Ectodermal cell (in vitro differentiated cells): ENCODE data around the gene PGM1.

Source experiments
- H3K27ac ChIP-seq: 2 replicates; pipeline ENCODE4 v1.7.0; 2013; ENCODE audit warnings: mild to moderate bottlenecking, low read depth, low read length; ENCODE audit not compliant: insufficient read depth, poor library complexity, severe bottlenecking
- H3K27me3 ChIP-seq: 2 replicates; pipeline ENCODE4 v1.7.0; 2013; ENCODE audit warnings: mild to moderate bottlenecking, low read length; ENCODE audit not compliant: insufficient read depth, control insufficient read depth, poor library complexity, severe bottlenecking
- H3K36me3 ChIP-seq: one replicate; pipeline ENCODE4 v1.7.0; 2013; ENCODE audit warnings: low read length; ENCODE audit not compliant: control insufficient read depth, insufficient read depth
- H3K4me1 ChIP-seq: one replicate; pipeline ENCODE4 v1.7.0; 2013; ENCODE audit warnings: low read length; ENCODE audit not compliant: control insufficient read depth, insufficient read depth
- H3K4me3 ChIP-seq: 2 replicates; pipeline ENCODE4 v1.7.0; 2013; ENCODE audit warnings: low read depth, low read length, control low read depth; ENCODE audit not compliant: insufficient read depth
- H3K9me3 ChIP-seq: 2 replicates; pipeline ENCODE4 v1.7.0; 2013; ENCODE audit warnings: mild to moderate bottlenecking, low read length, moderate library complexity; ENCODE audit not compliant: control insufficient read depth
- WGBS, 2 experiments: methylation state at CpG; one replicate each; pipeline ENCODE4 v1.1.7; 2013; ENCODE audit warnings: missing lambda C conversion rate in 2 of 2; 5-methylcytosine and 5-hydroxymethylcytosine counted together

The PGM1 gene

GRCh38 chr1:63617450-63617849 lies 24.2 kb downstream of the PGM1 start:
- H3K27ac ChIP-seq, result no peak overlapping the region
- 93 to 94% methylated on average over 5 of the region's 6 CpGs for WGBS, 2 experiments
- no peaks in the 10 kb centered on the region for H3K9me3 ChIP-seq
- H3K4me1 ChIP-seq, result peaks cover 11% of the 10 kb centered on the region
- no peak overlapping the region for H3K4me3 ChIP-seq
- no peaks in the 10 kb centered on the region for H3K36me3 ChIP-seq
- no peaks in the 10 kb centered on the region for H3K27me3 ChIP-seq

DNA sequence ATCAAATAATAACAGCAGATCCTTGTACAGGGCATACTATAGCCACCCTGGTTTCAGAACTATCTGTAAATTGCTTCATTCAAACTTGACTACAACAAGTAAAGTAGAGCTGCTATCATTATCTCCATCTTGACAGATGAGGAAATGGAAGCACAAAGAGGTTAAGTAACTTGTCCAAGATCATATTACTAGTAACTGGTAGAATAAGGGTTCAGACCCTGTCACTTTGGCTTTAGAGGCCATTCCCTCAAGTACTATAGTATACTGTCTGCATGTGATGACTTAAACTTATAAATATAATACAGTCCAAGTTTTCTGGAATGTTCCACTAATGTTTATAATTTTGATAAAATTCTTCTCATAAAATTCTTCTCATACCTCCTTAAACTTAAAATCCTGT lies 24.8 kb downstream of the PGM1 start:
- Histone ChIP-seq H3K27me3 (no peaks in the 10 kb centered on the region), H3K36me3 (no peaks in the 10 kb centered on the region), H3K27ac (no peak overlapping the region), H3K4me1 (peaks cover 9% of the 10 kb centered on the region), H3K9me3 (no peaks in the 10 kb centered on the region), H3K4me3 (no peak overlapping the region)

DNA sequence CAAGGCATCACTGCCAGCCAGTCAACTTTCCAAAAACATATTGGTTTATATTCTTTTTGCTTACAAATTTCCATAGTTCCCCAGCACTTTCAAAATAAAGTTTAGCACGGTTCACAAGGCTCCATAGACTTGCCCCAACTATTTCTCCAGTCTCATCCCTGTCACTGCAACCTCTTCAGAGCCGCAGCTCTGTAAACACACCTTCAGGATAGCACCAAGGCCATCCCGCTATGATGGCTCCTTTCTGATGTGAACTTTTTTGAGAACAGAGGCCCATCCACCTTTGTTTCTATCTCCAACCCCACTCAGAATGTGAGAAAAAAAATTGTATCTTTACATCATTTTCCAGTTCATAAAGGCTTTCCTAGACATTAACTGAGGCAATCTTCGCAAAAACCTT lies 26.3 kb downstream of the PGM1 start:
- Histone ChIP-seq H3K9me3 (no peaks in the 10 kb centered on the region), H3K36me3 (no peaks in the 10 kb centered on the region), H3K27me3 (no peaks in the 10 kb centered on the region), H3K4me1 (peaks cover 15% of the 10 kb centered on the region), H3K27ac (no peak overlapping the region), H3K4me3 (no peak overlapping the region)
- 93 to 96% methylated on average over 4 of the region's 4 CpGs for WGBS, 2 experiments

- Histone ChIP-seq H3K4me1 (peaks cover 15% of the 10 kb centered on the region), H3K36me3 (no peaks in the 10 kb centered on the region), H3K4me3 (no peak overlapping the region), H3K27ac (no peak overlapping the region), H3K27me3 (no peaks in the 10 kb centered on the region), H3K9me3 (no peaks in the 10 kb centered on the region)
- WGBS, 2 experiments, result 96% methylated on average over 5 of the region's 5 CpGs
Measured at GRCh38 chr1:63620671-63621070, 27.5 kb downstream of the PGM1 start.

GRCh38 chr1:63621075-63621474 lies 27.9 kb downstream of the PGM1 start:
- H3K9me3 ChIP-seq, result no peaks in the 10 kb centered on the region
- H3K27ac ChIP-seq, result no peak overlapping the region
- no peak overlapping the region for H3K4me3 ChIP-seq
- no peaks in the 10 kb centered on the region for H3K27me3 ChIP-seq
- WGBS, 2 experiments, result 95 to 99% methylated on average over 3 of the region's 3 CpGs
- H3K4me1 ChIP-seq, result peaks cover 15% of the 10 kb centered on the region
- H3K36me3 ChIP-seq, result no peaks in the 10 kb centered on the region

GRCh38 chr1:63621698-63622097 lies 28.5 kb downstream of the PGM1 start:
- peaks cover 15% of the 10 kb centered on the region for H3K4me1 ChIP-seq

GRCh38 chr1:63622849-63623566 lies 29.8 kb downstream of the PGM1 start:
- 80 to 85% methylated on average over 7 of the region's 7 CpGs for WGBS, 2 experiments
- peaks cover 15% of the 10 kb centered on the region for H3K4me1 ChIP-seq
- no peak overlapping the region for H3K27ac ChIP-seq

More at GRCh38 chr1:63621698-63622097, 28.5 kb downstream of the PGM1 start:
- no peak overlapping the region for H3K27ac ChIP-seq
- H3K9me3 ChIP-seq, result no peaks in the 10 kb centered on the region
- H3K36me3 ChIP-seq, result no peaks in the 10 kb centered on the region
- 95% methylated on average over 6 of the region's 6 CpGs for WGBS, 2 experiments
- no peak overlapping the region for H3K4me3 ChIP-seq
- H3K27me3 ChIP-seq, result no peaks in the 10 kb centered on the region

DNA sequence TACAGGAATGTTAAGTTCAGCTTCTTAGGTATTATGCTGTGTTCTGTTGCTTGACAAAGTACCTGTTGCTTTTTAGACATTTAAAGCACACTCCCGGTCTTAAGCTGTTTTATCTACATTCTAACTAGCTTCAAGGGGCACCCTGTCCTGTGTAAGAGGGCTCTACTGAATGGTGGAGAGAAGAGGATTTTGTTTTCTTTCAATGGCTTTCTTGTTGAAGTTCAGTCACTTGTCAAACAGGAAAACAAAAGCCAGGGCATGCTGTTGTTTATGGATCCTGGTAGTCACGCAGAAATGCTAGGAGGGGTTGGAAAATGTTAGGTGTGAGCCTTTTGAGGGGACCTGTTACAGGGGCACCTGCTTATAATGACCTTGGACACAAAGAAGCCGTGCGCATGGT lies 30.7 kb downstream of the PGM1 start:
- WGBS, 2 experiments, result 67 to 78% methylated on average over 3 to 4 of the region's 4 CpGs
- no peaks in the 10 kb centered on the region for H3K36me3 ChIP-seq
- H3K4me1 ChIP-seq, result peaks cover 15% of the 10 kb centered on the region
- no peaks in the 10 kb centered on the region for H3K27me3 ChIP-seq
- H3K27ac ChIP-seq, result no peak overlapping the region
- no peaks in the 10 kb centered on the region for H3K9me3 ChIP-seq
- H3K4me3 ChIP-seq, result no peak overlapping the region

More at GRCh38 chr1:63622849-63623566, 29.8 kb downstream of the PGM1 start:
- Histone ChIP-seq H3K36me3 (no peaks in the 10 kb centered on the region), H3K4me3 (no peak overlapping the region), H3K27me3 (no peaks in the 10 kb centered on the region), H3K9me3 (no peaks in the 10 kb centered on the region)

DNA sequence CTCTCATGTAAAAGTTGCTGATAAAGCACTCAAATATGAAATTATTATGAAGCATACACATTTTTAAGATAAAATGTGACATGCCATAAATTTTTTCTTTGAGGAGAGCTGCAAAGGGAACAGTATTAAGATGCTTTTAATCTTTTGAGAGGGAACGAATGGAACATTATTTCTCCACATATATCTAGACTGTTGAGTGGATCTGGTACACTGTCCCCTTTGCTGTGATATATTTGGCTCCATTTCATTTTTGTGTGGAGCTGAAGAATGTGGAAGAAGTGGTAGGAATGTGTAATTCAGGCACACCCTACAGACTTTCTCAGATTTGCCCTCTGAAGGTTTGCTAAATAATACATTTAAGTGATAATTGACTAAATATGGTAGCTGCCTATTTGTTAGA lies 31.7 kb downstream of the PGM1 start:
- H3K27me3 ChIP-seq, result no peaks in the 10 kb centered on the region
- H3K4me1 ChIP-seq, result peaks cover 15% of the 10 kb centered on the region
- H3K4me3 ChIP-seq, result no peak overlapping the region
- no peak overlapping the region for H3K27ac ChIP-seq
- no peaks in the 10 kb centered on the region for H3K9me3 ChIP-seq
- WGBS, 2 experiments, result 100% methylated on average over 1 of the region's 1 CpG; no CpG with 5 or more reads in 1 of the 2 experiments
- H3K36me3 ChIP-seq, result no peaks in the 10 kb centered on the region

DNA sequence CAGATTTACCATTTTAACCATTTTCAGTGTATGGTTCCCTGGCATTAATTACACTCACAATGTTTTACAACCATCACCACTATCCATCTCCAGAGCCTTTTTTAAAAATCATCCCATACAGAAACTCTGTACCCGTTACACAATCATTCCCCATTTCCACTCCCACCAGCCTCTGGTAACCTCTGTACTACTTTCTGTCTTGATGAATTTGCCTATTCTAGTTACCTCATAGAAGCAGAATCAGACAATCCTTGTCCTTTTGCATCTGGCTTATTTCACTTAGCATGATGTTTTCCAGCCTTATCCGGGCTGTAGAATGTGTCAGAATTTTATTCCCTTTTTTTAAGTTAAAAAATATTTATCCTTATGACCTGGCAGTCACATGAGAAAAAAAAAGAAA lies 33.0 kb downstream of the PGM1 start:
- H3K27ac ChIP-seq, result no peak overlapping the region
- no peaks in the 10 kb centered on the region for H3K9me3 ChIP-seq
- H3K4me3 ChIP-seq, result no peak overlapping the region
- H3K4me1 ChIP-seq, result peaks cover 15% of the 10 kb centered on the region
- WGBS, 2 experiments, result 95 to 96% methylated on average over 1 to 2 of the region's 2 CpGs
- H3K27me3 ChIP-seq, result no peaks in the 10 kb centered on the region
- H3K36me3 ChIP-seq, result no peaks in the 10 kb centered on the region
